ENCODE data around the gene HOXD12.

DNA sequence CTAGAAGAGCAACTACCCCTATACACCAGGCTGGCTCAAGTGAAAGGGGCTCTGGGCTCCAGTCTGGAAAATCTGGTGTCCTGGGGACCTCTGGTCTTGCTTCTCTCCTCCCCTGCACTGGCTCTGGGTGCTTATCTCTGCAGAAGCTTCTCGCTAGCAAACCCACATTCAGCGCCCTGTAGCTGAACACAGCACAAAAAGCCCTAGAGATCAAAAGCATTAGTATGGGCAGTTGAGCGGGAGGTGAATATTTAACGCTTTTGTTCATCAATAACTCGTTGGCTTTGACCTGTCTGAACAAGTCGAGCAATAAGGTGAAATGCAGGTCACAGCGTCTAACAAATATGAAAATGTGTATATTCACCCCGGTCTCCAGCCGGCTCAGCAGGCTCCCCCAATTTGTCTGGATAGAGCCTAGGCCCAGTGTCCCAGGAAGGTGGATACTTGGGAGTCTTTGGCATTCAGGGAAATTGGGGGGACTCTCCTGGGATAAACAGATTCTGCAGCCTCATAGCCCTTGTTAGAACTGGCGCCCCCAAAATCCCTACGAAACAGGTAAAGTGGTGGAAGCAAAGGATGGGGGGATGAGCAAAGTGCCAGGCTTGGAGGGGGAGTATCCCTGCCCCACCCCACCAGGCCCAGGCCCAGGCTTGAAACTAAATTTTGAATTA lies 49.3 kb downstream of the HOXD12 start:
- TF ChIP-seq, protein P1, sequence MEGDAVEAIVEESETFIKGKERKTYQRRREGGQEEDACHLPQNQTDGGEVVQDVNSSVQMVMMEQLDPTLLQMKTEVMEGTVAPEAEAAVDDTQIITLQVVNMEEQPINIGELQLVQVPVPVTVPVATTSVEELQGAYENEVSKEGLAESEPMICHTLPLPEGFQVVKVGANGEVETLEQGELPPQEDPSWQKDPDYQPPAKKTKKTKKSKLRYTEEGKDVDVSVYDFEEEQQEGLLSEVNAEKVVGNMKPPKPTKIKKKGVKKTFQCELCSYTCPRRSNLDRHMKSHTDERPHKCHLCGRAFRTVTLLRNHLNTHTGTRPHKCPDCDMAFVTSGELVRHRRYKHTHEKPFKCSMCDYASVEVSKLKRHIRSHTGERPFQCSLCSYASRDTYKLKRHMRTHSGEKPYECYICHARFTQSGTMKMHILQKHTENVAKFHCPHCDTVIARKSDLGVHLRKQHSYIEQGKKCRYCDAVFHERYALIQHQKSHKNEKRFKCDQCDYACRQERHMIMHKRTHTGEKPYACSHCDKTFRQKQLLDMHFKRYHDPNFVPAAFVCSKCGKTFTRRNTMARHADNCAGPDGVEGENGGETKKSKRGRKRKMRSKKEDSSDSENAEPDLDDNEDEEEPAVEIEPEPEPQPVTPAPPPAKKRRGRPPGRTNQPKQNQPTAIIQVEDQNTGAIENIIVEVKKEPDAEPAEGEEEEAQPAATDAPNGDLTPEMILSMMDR (conservative IDR thresholded peaks at IDR 0.05) = no peak
- TF ChIP-seq EZH2 (IDR thresholded peaks at IDR 0.05; ENCODE audit: low read depth) = no peak
